ENCODE results near the gene TOX3.

TOX3 gene

GRCh38 chr16:52492789-52493357, 54.1 kb downstream of the TOX3 start:
- DNase-seq (ENCODE audit: low read depth) = no peak

GRCh38 chr16:52491216-52491615, 55.7 kb downstream of the TOX3 start:
- no peak for DNase-seq (ENCODE audit: low read depth)

GRCh38 chr16:52489894-52490293, 57.0 kb downstream of the TOX3 start:
- no peak for DNase-seq (ENCODE audit: low read depth)

- DNase-seq (ENCODE audit: low read depth) = no peak
Observed at GRCh38 chr16:52488837-52489289, 58.1 kb downstream of the TOX3 start.

- DNase-seq (ENCODE audit: low read depth) = no peak
Observed at GRCh38 chr16:52487849-52488457, 59.0 kb downstream of the TOX3 start.

- DNase-seq (ENCODE audit: low read depth) = no peak
Observed at GRCh38 chr16:52480237-52480636, 66.7 kb downstream of the TOX3 start.

GRCh38 chr16:52476111-52476510, 70.8 kb downstream of the TOX3 start:
- DNase-seq (ENCODE audit: low read depth) = no peak

GRCh38 chr16:52474679-52475078, 72.3 kb downstream of the TOX3 start:
- DNase-seq (ENCODE audit: low read depth) = no peak

GRCh38 chr16:52473096-52473495, 73.8 kb downstream of the TOX3 start:
- DNase-seq (ENCODE audit: low read depth) = no peak

- DNase-seq (ENCODE audit: low read depth) = no peak
Observed at GRCh38 chr16:52471650-52472370, 75.1 kb downstream of the TOX3 start.

- no peak for DNase-seq (ENCODE audit: low read depth)
Observed at GRCh38 chr16:52470585-52470984, 76.4 kb downstream of the TOX3 start.

GRCh38 chr16:52469775-52470174, 77.2 kb downstream of the TOX3 start:
- no peak for DNase-seq (ENCODE audit: low read depth)

- no peak for DNase-seq (ENCODE audit: low read depth)
Observed at GRCh38 chr16:52469091-52469490, 77.9 kb downstream of the TOX3 start.

- DNase-seq (ENCODE audit: low read depth) = no peak
Observed at GRCh38 chr16:52467753-52468152, 79.2 kb downstream of the TOX3 start.

- DNase-seq (ENCODE audit: low read depth) = no peak
Observed at GRCh38 chr16:52466994-52467393, 79.9 kb downstream of the TOX3 start.

- DNase-seq (ENCODE audit: low read depth) = no peak
Observed at GRCh38 chr16:52465711-52466267, 81.2 kb downstream of the TOX3 start.

GRCh38 chr16:52463904-52464303, 83.0 kb downstream of the TOX3 start:
- no peak for DNase-seq (ENCODE audit: low read depth)

- no peak for DNase-seq (ENCODE audit: low read depth)
Observed at GRCh38 chr16:52462816-52463215, 84.1 kb downstream of the TOX3 start.

GRCh38 chr16:52460639-52461178, 86.2 kb downstream of the TOX3 start:
- DNase-seq (ENCODE audit: low read depth) = no peak

GRCh38 chr16:52456368-52456767, 90.6 kb downstream of the TOX3 start:
- DNase-seq (ENCODE audit: low read depth) = no peak

- DNase-seq (ENCODE audit: low read depth) = no peak
Observed at GRCh38 chr16:52455549-52456277, 91.2 kb downstream of the TOX3 start.

GRCh38 chr16:52453644-52454043, 93.3 kb downstream of the TOX3 start:
- no peak for DNase-seq (ENCODE audit: low read depth)
